Rectal smooth muscle tissue (tissue), 1 donor: Measurements from ENCODE around the gene KRTAP1-1.
"Not testable (repeated sequence)": the region's sequence is repeated elsewhere in the genome, so short reads cannot be mapped to it uniquely, and the experiment has no call there.

ENCODE experiments used
- H3K27ac ChIP-seq: one replicate; pipeline ENCODE4 v1.7.0; 2013; ENCODE audit warnings: low read depth, low read length, inconsistent platforms
- H3K27me3 ChIP-seq: one replicate; pipeline ENCODE4 v1.7.0; 2013; ENCODE audit warnings: low read length; ENCODE audit not compliant: control insufficient read depth, insufficient read depth
- H3K36me3 ChIP-seq: one replicate; pipeline ENCODE4 v1.7.0; 2013; ENCODE audit warnings: low read length; ENCODE audit not compliant: control insufficient read depth, insufficient read depth
- H3K4me1 ChIP-seq: one replicate; pipeline ENCODE4 v1.7.0; 2013; ENCODE audit warnings: low read length; ENCODE audit not compliant: control insufficient read depth, insufficient read depth
- H3K4me3 ChIP-seq: one replicate; pipeline ENCODE4 v1.7.0; 2013; ENCODE audit warnings: low read length
- H3K9ac ChIP-seq: one replicate; pipeline ENCODE4 v1.7.0; 2013; ENCODE audit warnings: low read length

Gene KRTAP1-1

GRCh38 chr17:41049110-41049509 lies 7.9 kb upstream of the KRTAP1-1 start:
- H3K27ac ChIP-seq: no peak overlapping the region
- no peak overlapping the region for H3K9ac ChIP-seq
- no peak overlapping the region for H3K4me3 ChIP-seq
- no peaks in the 10 kb centered on the region for H3K27me3 ChIP-seq
- H3K36me3 ChIP-seq: no peaks in the 10 kb centered on the region
- no peaks in the 10 kb centered on the region for H3K4me1 ChIP-seq

DNA sequence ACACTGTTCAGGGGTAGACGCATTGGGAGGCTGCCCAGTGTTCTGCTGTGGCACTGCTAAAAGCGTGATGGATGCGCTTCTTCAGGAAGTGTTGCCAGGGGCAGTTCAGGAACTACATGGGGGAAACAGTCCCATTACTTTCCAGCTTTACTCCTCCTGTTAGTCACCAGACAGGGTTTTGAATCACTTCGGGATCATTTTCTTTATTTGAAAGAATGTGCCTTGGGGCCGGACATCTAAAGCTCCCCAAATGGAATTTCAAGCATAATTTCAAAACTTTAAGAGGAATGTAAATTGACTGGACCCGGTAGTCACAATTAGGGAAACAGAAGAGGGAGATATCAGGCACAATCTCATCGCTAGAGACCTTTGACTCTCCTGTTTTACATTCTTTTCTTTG lies 7.2 kb upstream of the KRTAP1-1 start:
- H3K27ac ChIP-seq: no peak overlapping the region
- H3K36me3 ChIP-seq: no peaks in the 10 kb centered on the region
- H3K4me1 ChIP-seq: no peaks in the 10 kb centered on the region
- H3K27me3 ChIP-seq: no peaks in the 10 kb centered on the region
- H3K4me3 ChIP-seq: no peak overlapping the region
- H3K9ac ChIP-seq: no peak overlapping the region

DNA sequence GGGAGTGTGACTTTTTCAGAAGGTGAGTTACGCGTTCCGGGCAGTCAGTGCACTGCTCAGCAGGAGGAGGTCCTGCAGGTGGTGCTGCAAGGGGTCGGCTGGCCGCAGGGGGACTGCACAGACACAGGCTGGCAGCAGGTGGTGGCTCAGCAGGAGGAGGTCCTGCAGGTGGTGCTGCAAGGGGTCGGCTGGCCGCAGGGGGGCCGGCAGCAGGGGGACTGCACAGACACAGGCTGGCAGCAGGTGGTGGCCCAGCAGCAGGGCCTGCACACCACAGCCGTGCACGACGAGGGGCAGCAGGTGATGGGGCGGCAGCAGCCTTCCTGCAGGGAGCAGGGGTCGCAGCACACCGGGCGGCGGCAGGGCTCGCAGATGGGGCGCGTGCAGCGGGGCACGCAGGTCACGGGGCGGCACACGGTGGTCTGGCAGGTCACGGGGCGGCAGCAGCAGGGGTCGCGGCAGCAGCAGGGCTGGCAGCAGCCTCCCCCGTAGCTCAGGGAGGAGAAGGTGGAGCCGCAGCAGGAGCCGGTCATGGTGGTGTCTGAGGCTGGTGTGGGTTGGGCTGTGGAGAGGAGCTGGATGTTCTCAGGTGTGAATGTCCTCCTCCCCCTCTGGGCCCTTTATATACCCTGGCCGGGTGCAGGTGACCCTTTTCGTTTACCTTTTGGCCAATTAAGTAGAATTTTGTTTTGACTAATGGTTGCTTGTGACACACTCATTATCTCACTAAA lies 5.7 kb upstream of the KRTAP1-1 start, which contains the start of gene KRTAP2-1:
Gene KRTAP2-1 (minus strand): TSS at position 582 of the 731 bp plus-strand sequence. CDS start 49 bp downstream, at position 533.
- not testable (repeated sequence) for H3K36me3 ChIP-seq, H3K4me1 ChIP-seq, H3K9ac ChIP-seq, H3K27ac ChIP-seq, H3K27me3 ChIP-seq, H3K4me3 ChIP-seq

DNA sequence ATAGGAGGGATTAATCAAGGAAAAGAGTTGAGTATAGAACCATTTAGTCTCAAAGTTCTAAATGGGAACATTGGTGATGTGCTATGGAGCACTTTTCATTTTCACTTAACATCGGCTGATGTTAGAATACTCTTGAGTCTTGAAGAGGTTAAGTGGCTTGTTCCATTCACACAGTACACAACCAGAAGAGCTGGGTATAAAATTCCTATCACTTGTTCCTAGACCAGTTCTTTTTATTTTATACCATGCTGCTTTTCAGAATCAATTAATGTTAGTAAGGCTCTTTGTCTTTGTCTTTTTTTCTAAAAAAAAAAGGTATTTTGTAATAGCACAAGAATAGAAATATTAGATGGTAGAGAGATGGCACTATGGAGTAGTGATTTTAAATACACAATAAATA lies 1.7 kb upstream of the KRTAP1-1 start:
- H3K27me3 ChIP-seq: no peaks in the 10 kb centered on the region
- H3K9ac ChIP-seq: no peak overlapping the region
- no peaks in the 10 kb centered on the region for H3K36me3 ChIP-seq
- no peak overlapping the region for H3K27ac ChIP-seq
- no peak overlapping the region for H3K4me3 ChIP-seq
- H3K4me1 ChIP-seq: no peaks in the 10 kb centered on the region

GRCh38 chr17:41037853-41038350 lies 3.3 kb downstream of the KRTAP1-1 start:
- no peaks in the 10 kb centered on the region for H3K4me1 ChIP-seq
- H3K4me3 ChIP-seq: no peak overlapping the region
- H3K27ac ChIP-seq: no peak overlapping the region

GRCh38 chr17:41034346-41034935 lies 6.8 kb downstream of the KRTAP1-1 start, which contains the start of gene KRTAP1-3:
Gene KRTAP1-3, minus strand, starts transcription at chr17:41034874. Its CDS starts 53 bp downstream, at chr17:41034821.
- not testable (repeated sequence) for H3K9ac ChIP-seq, H3K27me3 ChIP-seq, H3K4me3 ChIP-seq, H3K36me3 ChIP-seq, H3K27ac ChIP-seq, H3K4me1 ChIP-seq

More at GRCh38 chr17:41037853-41038350, 3.3 kb downstream of the KRTAP1-1 start:
- H3K9ac ChIP-seq: no peak overlapping the region
- H3K27me3 ChIP-seq: no peaks in the 10 kb centered on the region
- H3K36me3 ChIP-seq: no peaks in the 10 kb centered on the region

- H3K27ac ChIP-seq: no peak within 1 kb of the TSS
- no peaks in the 10 kb centered on the region for H3K4me1 ChIP-seq
- H3K36me3 ChIP-seq: no peaks in the 10 kb centered on the region
- H3K9ac ChIP-seq: no peak within 1 kb of the TSS
- no peak within 1 kb of the TSS for H3K4me3 ChIP-seq
- H3K27me3 ChIP-seq: no peaks in the 10 kb centered on the region
These were observed 11.5 kb downstream of the KRTAP1-1 start, which contains the start of gene KRTAP1-4 for GRCh38 chr17:41029633-41030245. Gene KRTAP1-4, minus strand, starts transcription at chr17:41030195. Its CDS starts 117 bp downstream, at chr17:41030078.

GRCh38 chr17:41026715-41027471 lies 14.4 kb downstream of the KRTAP1-1 start, which contains the start of gene KRTAP1-5:
Gene KRTAP1-5, minus strand, starts transcription at chr17:41027208. Its CDS starts 53 bp downstream, at chr17:41027155.
- Histone ChIP-seq H3K27ac (no peak within 1 kb of the TSS), H3K9ac (no peak within 1 kb of the TSS), H3K4me1 (no peaks in the 10 kb centered on the region), H3K27me3 (no peaks in the 10 kb centered on the region), H3K4me3 (no peak within 1 kb of the TSS), H3K36me3 (no peaks in the 10 kb centered on the region)

DNA sequence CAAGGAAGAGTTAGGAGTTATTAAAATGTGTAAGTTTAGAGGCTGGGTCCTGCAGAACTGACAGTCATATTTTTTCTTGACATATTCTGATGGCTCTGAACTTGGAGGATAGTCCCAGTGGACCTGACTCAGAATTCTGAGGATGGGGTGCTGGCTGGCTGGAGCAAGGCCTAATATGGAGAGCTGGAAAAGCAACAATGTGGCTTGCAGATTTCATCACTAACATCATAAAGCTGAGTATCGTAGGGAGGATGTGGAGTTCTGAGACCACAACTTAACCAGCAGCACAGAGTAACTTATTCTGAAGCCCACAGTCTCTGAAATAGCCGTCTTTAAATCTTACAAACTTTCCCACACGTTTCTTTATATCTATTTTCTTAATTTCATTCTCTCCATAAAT lies 16.6 kb downstream of the KRTAP1-1 start:
- H3K9ac ChIP-seq: no peak overlapping the region
- H3K27ac ChIP-seq: no peak overlapping the region
- H3K4me1 ChIP-seq: no peaks in the 10 kb centered on the region
- no peaks in the 10 kb centered on the region for H3K27me3 ChIP-seq
- H3K36me3 ChIP-seq: no peaks in the 10 kb centered on the region
- H3K4me3 ChIP-seq: no peak overlapping the region

GRCh38 chr17:41020336-41020735 lies 20.9 kb downstream of the KRTAP1-1 start:
- Histone ChIP-seq H3K4me3 (no peak overlapping the region), H3K27ac (no peak overlapping the region), H3K27me3 (no peaks in the 10 kb centered on the region), H3K36me3 (no peaks in the 10 kb centered on the region), H3K4me1 (no peaks in the 10 kb centered on the region), H3K9ac (no peak overlapping the region)

DNA sequence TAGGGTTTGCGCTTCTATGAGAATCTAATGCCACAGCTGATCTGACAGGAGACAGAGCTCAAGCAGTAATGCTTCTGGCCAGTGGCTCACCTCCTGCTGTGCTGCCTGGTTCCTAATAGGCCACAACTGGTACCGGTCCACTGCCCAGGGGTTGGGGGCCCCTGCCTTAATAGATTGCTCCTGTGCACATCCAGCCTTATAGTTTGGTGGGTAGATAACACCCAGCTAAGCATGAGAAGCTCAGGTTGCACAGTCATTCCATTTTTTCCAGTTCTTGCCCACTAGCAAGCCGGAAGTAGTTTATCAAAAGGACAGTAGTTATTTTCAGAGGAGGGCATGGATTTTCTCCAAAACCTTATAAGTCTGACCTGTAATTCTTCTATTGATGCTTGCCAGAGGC lies 21.8 kb downstream of the KRTAP1-1 start:
- Histone ChIP-seq H3K36me3 (no peaks in the 10 kb centered on the region), H3K9ac (no peak overlapping the region), H3K4me3 (no peak overlapping the region), H3K27me3 (no peaks in the 10 kb centered on the region), H3K4me1 (no peaks in the 10 kb centered on the region), H3K27ac (no peak overlapping the region)

DNA sequence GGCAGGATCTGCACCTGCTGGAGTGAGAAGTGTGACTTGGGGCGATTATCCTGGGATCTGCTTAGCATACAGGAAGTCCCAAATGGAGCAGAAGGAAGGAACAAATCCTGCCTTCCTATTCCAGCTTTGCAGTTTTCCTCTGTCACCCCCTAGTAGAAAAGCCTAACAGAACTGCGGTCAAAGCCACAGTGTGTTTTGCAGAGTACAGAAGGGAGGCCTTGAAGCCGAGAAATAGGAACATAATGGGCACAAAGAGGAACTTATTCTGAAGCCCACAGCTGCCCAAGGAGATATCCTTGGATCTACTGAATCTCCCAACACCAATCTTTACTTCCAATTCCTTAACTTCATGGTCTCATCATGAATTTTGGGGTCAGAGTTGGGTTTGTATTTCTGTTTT lies 22.7 kb downstream of the KRTAP1-1 start:
- H3K27me3 ChIP-seq: no peaks in the 10 kb centered on the region

More for the DNA sequence above, 22.7 kb downstream of the KRTAP1-1 start:
- Histone ChIP-seq H3K4me3 (no peak overlapping the region), H3K27ac (no peak overlapping the region), H3K9ac (no peak overlapping the region), H3K36me3 (no peaks in the 10 kb centered on the region), H3K4me1 (no peaks in the 10 kb centered on the region)
